ENCODE data around the gene RBL2.
"Not testable (repeated sequence)": the region's sequence is repeated elsewhere in the genome, so short reads cannot be mapped to it uniquely, and the experiment has no call there.

The RBL2 gene

DNA sequence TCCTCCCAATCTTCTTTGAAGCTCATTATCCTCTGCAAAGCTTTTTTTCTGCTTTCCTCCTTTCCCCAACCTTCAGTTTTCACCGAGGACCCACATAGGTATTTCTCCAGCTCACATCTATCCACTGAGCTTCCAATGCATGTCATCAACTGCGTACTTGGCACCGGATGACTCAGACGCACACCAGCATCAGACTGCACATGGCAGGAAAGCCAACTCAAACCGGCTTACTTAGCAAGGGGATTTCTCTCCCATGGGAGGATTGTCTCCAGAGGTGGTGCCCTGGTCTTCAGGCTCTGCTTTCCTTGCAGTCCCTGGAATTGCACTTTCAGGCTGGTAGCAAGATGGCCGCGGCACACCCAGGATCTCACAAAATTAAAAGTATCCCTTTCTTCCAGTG lies 70.4 kb downstream of the RBL2 start:
- no peak for DNase-seq (ENCODE audit: low read depth)

DNA sequence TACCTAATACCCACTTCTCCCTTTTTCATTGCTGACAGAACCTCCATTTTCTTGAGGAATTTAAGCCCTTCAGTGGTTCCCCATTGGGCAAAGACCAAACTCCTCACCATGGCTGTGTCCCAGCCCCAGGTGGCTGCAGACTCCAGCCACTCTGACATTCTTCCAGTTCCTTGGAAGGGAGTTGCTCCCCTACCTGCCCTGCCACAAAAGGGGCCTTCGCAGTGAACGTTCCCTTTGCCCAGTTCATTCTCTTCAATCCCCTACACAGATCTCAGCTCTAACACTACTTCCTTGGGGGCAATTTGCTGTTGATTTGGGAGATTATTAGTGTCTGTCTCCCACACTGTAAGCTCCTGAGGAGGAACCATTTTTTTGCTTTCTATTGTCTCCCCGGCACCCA lies 72.0 kb downstream of the RBL2 start:
- DNase-seq (ENCODE audit: low read depth), result no peak

DNA sequence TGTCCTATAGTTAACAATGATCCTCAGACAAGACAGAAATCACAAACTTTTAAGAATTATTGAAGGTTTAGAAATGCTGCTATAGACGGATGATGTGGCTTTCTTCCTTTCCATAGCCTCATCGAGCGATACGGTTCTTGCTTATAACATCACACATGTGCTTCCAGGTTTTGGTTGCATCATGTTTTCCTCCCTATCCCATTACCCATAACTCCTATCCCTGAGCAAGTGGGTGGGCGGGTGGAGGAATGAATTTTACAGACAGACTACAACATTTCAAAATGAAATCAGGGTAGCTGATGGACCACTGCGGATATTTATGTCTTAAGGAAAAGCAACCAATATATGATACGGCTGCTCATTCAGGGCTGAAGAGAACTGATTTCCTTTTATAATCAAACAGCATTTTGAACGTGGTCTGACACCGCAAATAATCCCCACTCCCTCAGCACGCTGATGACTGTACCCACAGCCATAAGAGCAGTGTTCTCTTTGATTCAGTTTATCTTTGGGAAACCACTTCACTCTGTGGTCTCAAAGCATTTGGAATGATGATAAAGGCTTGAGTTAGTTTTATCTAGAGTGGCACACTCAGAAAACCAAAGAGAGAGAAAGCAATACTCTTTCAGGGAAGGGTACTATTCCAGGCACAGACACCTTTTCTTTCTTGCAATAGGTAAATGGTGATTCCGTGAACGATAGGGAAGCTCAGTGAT lies 73.4 kb downstream of the RBL2 start:
- DNase-seq (ENCODE audit: low read depth), result no peak

DNA sequence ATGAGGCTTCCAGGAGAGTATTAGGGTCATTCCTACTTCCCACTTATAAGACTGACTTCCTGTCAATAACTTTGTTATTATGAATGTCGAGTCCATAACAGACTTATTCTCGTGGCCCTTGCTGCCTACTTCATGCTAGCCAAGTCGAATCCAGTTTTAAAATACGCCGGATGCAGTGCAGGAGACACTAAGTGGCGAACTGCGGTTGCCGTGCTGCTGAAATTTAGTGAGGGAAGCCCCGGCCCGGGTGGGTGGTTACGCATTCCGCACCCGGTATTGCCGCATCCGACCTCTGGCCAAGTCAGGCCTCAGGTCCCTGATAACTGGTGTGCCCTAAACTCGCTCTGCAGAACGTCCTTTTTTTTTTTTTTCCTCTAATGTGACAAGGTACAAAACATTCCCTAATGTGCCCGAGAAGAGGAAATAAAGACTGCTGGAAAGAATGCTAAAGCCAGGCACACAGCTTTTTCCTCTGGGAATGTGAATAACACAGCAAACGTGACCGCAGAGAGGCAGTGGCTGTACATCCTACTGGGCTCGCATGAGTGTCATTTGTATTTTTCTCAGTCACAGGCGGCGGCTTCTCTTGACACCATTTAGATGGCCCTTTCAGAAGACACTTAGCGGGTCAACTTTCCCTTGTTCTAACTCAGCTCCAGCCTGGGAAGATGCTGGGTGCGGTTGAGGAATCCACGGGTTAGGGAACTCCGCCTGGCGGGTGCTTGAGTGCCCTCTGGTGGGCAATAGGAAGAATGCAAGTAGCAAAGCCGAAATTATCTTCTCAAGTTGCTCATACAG lies 75.8 kb downstream of the RBL2 start:
- DNase-seq (ENCODE audit: low read depth), result no peak

DNA sequence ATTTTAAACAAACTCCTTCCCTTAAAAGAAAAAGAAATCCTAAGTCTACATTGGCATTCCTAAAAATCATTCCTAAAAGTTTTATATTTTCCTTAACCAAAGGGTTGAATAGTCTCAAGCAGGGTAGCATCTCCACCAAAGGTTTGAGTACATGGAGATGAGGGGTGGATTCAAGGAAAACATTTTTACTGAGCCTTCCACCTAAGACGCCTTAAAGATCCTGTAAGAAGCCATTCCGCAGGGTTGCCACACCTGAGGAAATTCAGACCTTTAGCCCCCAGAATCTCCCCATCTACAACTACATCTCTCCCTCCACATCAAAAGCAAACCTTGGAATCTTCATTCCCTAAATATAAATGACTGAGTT lies 76.4 kb downstream of the RBL2 start:
- no peak for DNase-seq (ENCODE audit: low read depth)

DNA sequence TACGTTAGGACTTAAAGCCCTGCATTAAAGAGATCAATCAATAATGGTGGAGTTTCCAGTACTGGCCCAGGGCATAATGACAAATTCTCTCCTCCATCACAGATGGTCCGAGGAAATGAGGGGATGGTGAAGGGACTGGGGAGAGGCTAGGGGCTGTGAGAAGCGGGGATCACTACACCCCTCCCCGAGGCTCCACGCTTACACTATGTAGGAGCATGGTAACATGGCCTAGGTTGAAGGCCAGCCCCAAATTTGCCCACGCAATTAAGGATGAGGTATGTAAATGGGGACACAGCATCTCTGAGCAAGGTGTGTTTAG lies 76.8 kb downstream of the RBL2 start:
- DNase-seq (ENCODE audit: low read depth), result no peak

DNA sequence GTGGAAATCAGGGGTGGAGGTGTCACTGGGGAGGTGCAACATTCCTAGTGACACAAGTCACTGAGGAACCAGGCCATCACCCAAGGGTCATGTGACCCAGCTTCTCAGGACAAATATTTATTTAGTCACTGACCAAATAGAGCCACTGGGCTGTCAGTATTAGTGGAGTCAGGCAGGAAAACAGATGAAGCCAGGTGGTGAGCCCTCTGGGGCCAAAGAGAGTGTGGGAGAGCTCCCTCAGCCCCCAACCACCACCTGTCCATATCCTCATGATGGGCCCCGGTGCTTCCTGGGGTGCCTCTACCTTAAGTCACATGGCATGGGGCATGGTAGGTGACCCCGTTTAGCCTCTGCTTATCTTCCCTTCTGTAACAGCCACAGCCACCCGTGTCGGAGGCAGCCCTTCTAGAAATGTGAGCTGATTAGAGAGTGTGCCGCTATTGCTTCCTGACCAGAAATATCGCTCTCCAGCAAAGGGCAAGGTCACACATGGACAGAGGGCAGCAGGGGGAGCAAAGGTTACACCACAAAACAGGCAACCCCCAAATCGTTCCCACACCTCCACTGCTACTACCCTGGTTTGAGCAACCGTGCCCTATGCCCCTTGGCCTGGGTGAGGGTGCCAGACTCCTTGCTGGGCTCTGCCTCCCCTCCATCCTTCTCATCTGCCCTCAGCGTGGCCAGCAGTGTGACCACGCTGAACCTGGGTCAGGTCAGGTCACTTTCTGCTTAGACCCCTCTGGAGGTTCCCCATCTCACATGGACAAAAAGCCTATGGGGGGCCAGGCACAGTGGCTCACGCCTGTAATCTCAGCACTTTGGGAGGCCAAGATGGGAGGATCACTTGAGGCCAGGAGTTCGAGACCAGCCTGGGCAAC lies 77.4 kb downstream of the RBL2 start:
- DNase-seq (ENCODE audit: low read depth), result no peak

DNA sequence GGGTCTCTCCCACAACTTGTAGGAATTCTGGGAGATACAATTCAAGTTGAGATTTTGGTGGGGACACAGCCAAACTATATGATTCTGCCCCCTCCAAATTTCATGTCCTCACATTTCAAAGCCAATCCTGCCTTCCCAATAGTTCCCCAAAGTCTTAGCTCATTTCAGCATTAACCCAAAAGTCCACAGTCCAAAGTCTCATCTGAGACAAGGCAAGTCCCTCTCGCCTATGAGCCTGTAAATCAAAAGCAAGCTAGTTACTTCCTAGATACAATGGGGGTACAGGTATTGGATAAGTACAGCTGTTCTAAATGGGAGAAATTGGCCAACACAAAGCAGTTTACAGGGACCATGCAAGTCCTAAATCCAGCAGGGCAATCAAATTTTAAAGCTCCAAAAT lies 78.5 kb downstream of the RBL2 start:
- DNase-seq (ENCODE audit: low read depth), result not testable (repeated sequence)

DNA sequence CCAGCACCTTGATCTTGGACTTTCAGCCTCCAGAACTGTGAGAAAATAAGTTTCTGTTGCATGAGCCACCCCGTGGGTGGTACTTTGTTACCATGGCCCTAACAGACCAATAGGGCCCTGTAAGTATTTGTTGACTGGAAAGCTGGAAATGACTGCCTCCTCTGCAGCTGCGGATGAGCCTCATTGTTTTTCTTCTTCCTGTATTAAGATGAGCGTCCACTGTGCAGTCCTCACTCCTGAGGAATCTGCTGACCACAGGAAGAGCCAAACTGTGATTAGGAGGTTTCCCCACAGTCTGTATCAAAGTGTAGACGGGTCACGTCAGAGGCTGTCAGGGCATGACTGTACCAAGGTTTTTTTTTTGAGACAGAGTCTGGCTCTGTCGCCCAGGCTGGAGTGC lies 81.0 kb downstream of the RBL2 start:
- DNase-seq (ENCODE audit: low read depth), result no peak

DNA sequence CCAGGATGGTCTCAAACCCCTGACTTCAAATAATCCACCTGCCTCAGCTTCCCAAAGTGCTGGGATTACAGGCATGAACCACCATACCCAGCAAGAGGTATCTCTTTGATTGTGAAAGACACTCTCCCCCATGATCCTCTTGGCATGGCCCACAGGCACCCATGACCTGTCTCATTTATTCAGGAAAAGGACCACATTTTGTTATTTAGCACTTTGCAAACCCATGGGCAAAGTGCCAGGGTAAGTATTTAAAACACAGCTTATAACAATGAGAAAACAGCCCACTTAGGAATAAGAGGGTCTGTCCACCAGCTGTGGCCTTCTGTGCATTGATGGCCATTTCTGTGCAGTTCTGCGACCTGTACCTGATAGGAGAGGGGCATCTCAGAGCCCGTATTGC lies 81.5 kb downstream of the RBL2 start:
- DNase-seq (ENCODE audit: low read depth), result no peak

DNA sequence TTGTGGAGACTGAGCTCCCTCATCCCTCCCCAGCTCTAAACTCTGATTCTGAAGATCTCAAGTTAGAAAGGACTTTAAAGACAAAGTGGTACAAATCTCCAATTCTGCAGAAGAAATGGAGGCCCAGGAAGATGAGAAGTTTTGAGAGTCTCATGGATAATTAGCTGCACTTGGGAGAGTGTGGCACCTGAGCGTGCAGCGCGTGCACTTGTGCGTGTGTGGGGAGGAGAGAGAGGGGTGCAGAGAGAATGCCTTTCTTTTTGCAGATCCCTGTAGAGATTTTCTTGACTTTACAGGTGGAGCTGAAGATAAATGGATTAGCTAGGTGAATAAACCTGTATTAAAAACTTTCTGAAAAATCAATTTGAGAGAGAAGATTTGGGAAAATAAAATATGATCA lies 83.6 kb downstream of the RBL2 start:
- no peak for DNase-seq (ENCODE audit: low read depth)

DNA sequence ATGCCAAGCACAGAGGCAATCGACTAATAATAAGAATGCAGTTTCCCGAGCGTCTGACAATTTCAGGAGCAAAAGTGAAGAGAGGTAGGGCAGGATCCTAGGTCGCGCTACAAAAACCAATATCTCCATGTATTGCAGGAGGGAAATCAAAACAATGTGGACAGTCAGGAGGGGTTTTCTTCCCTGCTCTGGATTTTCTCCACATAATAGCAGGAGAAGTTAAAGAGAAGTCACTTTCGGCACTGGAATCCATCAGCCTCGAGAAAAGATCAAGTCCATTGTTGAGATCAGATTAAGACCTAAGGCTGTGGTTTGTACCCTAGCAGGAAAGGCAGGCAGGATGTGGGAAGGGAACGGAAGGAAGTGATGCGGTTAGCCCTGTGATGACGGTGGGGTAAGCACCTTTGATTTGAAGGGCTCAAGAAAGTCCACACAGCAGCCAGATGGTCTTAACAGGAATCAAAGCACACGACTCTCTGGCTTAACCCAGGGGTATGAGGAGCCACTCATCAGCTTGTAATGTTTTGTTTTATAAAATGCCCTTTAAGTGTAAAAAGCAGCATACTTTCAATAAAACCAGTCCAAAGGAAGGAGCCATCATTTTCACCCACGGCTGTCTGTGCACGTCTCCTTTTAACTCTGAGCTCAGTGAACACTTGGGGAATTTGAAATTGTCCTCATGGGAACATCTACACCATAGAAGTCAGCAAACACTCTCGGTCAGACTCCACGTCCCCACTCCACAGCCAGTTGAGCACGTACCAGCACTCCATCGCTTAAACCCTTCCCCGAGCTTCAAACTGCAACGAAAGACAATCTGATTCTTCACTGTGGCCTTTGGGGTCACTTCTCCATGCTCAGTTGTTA lies 84.5 kb downstream of the RBL2 start:
- DNase-seq (ENCODE audit: low read depth), result no peak

DNA sequence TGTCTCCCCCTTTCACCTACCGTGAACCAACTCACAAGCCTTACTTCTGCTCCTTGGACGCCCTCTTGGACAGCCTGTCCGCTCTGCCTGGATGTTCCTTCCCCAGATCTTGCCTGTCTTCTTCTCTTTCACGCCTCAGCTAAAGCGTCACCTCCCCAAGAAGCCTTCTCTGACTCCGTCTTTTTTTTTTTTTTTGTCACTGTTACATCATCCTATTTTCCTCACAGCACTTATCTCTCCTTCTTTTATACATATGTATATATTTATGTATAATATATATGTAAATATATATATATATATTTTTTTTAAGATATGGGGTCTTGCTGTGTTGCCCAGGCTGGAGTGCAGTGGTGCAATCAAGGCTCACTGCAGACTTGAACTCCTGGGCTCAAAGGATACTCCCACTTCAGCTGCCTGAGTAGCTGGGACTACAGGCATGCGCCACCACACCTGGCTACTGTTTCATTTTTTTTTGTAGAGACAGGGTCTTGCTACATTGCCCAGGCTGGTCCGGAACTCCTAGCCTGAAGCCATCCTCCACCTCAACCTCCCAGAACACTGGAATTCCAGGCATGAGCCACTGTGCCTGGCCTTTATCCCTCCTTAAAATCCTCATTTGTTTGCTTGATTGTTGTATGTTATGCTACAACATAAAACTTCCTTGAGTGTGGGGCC lies 85.3 kb downstream of the RBL2 start:
- DNase-seq (ENCODE audit: low read depth), result no peak

DNA sequence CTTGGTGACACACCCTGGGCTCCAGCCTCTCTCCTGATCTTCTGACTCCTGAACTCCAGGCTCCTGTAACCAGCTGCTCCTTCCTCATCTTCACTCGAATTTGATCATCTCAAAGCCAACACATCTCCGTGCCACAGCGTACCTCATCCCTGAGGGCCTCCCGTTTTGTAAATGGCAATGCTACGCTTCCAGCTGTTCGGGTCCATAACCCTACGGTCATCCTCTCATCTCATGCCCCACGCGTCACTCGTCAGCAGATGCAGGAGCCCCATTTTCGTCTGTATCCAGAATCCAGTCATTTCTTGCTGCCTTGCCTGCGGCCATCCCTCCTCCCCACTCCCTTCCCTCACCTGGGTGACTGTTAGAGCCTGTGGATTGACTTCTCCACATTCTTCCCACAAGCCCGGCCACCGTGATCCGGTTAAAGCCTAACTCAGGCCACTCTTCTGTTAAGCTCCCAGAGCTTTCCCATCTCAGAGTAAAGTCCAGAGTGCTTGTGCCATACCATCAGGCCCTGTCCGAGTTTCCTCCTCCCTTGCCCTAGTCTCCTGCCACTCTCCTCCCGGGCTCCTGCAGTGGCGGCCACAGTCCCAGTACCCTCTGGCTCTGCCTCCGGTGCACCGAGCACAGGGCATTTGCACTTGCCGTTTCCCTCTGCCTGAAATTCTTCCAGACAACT lies 89.0 kb downstream of the RBL2 start:
- no peak for DNase-seq (ENCODE audit: low read depth)

DNA sequence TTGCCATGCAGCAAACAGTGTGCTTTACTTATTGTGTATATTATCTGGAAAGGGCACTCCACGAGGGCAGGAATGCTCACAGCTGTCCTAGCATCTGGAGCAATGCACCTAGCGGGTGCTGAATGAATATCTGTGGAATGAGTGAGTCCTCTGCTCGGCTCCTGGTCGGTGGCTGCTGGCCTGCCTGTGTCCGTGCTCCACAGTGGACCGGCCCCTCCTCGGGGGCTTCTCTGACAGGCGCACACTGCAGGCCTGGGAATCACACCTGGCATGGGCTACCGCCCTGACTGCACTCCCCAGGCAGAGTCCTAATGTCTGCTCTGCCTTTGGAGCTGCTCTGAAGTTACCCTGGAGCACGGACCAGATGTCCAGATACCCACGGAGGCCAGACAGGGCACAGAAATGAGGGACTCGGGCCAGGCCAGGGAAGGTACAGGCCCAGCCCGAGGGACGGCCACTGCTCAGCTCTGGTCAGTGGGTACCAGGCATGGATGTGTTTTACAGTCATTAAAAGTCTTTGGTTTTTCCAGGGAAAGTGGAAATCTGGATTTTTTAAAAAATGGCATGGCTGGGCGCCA lies 89.8 kb downstream of the RBL2 start:
- no peak for DNase-seq (ENCODE audit: low read depth)

DNA sequence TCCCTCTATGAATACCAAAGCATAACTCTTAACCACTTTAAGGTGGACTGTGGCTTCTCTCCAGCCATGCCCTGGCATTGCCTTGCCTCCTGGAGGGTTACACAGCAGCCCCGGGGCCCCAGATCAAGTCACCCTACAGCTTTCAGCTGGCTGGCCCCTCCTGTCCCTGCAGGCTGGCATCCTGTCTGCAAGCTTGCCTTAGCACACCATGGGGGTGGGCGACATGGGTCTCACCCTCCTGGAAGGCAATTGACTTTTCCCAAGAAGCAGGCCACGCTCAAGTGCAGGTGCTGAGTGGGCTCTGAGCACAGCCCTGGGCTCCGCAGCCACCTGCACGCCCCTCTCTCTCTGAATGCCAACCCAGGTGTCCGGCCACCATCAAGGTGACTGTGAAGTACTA lies 94.5 kb downstream of the RBL2 start:
- DNase-seq (ENCODE audit: low read depth), result no peak

DNA sequence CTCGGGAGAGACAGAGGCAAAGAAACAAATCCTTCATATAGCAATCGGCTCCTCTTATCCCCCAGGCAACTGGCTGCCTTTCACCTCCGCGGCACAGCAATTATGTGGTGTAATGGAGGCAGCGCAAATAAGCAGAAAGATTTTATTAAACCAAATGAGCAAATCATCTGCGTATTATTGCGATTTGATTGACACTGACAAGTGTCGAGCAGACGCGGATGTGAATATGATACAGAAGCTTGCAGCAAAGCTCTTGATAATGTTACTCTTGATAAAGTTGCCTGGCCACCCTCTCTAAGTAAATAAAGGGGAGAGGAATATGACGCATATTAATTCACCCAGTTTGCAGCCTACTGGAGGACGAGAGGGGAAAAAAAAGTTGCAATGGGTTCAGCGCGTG lies 95.2 kb downstream of the RBL2 start:
- DNase-seq (ENCODE audit: low read depth), result no peak

DNA sequence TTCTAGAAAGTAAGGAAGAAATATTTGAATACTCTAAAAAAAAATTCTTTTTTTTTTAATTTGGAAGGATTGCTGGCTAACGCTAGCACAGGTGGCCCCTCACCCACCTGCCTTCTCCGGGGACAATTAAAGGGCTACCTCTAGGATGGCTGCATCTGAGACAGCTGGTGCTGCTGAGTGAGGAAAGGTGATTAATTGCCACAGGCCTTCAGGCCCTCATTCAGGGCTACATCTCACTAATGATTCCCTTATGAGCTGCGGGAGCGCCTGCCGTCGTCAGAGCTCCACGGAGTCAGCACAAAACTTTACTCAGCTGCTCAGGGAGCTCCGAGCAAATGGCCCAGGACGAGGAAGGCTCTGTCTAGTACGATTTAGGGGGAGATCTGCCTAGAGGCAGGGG lies 95.8 kb downstream of the RBL2 start:
- DNase-seq (ENCODE audit: low read depth), result no peak

DNA sequence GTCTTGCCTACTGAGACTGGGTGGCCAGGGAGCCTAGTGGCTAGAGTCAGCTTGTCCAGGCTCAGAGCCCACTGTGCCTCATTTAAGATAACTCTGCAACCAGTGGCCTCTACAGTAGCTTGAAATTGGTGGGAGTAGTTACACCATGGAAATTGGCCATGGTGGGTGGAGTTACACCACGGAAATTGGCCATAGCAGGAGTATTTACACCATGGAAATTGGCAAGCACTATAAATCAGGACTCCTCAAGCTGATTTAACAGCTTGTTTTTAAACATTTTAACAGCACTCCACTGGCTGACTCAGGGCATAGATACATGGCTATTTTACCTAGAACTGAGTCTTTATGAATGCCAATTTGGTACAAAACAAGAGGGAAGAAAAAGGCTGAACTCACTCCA lies 96.5 kb downstream of the RBL2 start:
- DNase-seq (ENCODE audit: low read depth), result no peak

DNA sequence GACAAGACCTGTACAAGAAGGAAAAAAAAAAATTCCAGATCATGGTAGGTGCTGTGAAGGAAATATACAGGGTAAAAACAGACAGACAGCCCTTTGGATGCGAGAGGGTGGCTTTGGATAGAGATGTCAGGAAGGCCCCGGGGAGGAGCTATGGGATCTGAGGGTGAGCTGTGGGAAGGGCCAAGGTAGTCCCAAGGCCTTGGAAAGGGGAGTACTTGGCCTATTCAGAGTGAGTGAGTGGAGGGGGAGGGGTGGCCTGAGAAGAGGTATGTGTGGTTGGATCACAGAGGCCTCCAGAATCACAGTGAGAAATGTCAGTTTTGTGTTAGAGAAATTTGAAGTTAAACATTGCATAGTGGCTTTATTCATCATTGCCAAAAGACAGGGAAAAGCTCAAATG lies 99.9 kb downstream of the RBL2 start:
- DNase-seq (ENCODE audit: low read depth), result no peak

DNA sequence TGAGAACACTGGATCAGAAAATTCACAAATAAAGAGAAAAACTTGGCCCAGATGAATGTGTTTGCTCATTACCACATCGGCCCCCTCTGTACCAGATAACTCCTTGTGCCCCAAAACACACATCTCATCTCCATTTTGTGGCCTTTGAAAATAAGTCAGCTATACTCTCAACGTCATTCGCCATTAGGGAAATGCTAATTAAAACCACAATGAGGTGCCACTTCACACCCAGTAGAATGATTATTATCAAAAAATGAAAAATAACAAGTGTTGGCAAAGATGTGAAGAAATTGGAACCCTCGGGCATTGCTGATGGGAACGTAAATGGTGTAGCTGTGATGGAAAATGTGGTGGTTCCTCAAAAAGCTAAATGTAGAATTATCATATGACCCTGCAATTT lies 103.4 kb downstream of the RBL2 start:
- DNase-seq (ENCODE audit: low read depth), result no peak
